Esophagus muscularis mucosa (tissue), 3 donors: ENCODE results near the gene IMPDH2.

Experiments
- POLR2A ChIP-seq: fragments of 450-650 bp; IDR thresholded peaks from one replicate; pipeline ENCODE4 v1.6.1; 2017; ENCODE audit warnings: antibody characterized with exemption, moderate library complexity, mild to moderate bottlenecking, low read depth
- TF ChIP-seq, protein P1 (sequence below), 3 experiments: fragments of 200-600 bp in 2 of 3; fragments of 450-650 bp in 1 of 3; sonication (generic) in 2 of 3; IDR thresholded peaks; one replicate each; pipeline ENCODE4 v1.5.1; 2017 to 2019; ENCODE audit warnings: antibody characterized with exemption in 3 of 3, mild to moderate bottlenecking in 2 of 3, moderate library complexity in 1 of 3

DNA sequence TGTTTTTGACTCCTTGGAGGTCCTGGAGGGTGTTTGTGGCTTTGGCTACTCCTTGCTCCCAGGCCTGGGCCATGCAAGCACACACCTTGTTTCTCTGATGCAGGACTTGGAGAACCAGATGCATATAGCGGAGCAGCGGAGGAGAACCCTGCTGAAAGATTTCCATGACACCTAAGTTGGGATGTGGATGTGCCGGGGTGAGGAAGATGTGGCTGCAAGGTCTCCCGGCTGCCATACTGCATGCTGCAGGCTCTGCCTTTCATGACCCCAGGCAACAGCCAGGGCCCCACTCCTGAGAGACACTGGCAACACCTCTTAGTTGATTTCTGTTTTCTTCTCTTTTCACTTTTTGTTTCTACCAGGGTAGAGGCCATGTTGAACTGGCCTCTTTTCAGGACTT is 46.1 kb downstream of the IMPDH2 start:
- TF ChIP-seq POLR2A: no peak
- TF ChIP-seq, protein P1, sequence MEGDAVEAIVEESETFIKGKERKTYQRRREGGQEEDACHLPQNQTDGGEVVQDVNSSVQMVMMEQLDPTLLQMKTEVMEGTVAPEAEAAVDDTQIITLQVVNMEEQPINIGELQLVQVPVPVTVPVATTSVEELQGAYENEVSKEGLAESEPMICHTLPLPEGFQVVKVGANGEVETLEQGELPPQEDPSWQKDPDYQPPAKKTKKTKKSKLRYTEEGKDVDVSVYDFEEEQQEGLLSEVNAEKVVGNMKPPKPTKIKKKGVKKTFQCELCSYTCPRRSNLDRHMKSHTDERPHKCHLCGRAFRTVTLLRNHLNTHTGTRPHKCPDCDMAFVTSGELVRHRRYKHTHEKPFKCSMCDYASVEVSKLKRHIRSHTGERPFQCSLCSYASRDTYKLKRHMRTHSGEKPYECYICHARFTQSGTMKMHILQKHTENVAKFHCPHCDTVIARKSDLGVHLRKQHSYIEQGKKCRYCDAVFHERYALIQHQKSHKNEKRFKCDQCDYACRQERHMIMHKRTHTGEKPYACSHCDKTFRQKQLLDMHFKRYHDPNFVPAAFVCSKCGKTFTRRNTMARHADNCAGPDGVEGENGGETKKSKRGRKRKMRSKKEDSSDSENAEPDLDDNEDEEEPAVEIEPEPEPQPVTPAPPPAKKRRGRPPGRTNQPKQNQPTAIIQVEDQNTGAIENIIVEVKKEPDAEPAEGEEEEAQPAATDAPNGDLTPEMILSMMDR (IDR thresholded peaks at IDR 0.05): no peak
